GM13977 (cell line): ENCODE measurements around the gene KCNQ2.

ENCODE experiments used
- DNase-seq: peaks from one replicate; pipeline ENCODE4 v3.0.0; 2012; ENCODE audit warnings: low spot score
- CTCF ChIP-seq: IDR thresholded peaks from 2 replicates; pipeline ENCODE4 v1.5.1; 2012; ENCODE audit warnings: mild to moderate bottlenecking, control low read depth; ENCODE audit not compliant: insufficient read depth; ENCODE audit errors: extremely low read depth, missing control alignments
- in situ Hi-C: fragments of 300-500 bp; cut with MboI; formaldehyde crosslinking; loops from one replicate; pipeline ENCODE4 v1.12.0; 2022; ENCODE audit warnings: low sequenced_read_pairs, low pct_unique_long_range_greater_than_20kb, mixed read lengths, inconsistent platforms; ENCODE audit not compliant: unreplicated experiment

Gene KCNQ2

DNA sequence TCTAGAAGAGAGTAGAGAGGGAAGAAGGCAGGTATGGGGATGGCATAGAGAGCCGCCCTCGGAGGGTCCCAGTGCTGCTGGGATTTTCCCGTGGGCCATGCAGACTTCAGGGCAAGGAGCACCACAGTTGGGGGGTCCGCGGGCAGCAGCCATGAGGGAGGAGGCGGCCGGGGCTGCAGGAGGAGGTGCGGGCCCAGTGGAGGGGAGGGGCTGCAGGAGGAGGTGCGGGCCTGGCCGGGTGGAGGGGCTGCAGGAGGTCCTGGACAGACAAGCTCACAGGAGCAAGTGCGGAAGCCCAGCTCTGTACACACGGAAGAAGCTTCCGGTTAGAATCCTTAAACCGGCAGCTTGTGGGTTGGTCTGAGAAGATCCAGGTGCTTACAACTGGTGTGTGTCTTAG lies 76.7 kb downstream of the KCNQ2 start:
- DNase-seq = no peak
- in situ Hi-C loops = no loop called here
- no peak for TF ChIP-seq CTCF

GRCh38 chr20:63394920-63395455 lies 77.5 kb downstream of the KCNQ2 start:
- DNase-seq = no peak
- TF ChIP-seq CTCF = no peak
- in situ Hi-C loops = no loop called here

DNA sequence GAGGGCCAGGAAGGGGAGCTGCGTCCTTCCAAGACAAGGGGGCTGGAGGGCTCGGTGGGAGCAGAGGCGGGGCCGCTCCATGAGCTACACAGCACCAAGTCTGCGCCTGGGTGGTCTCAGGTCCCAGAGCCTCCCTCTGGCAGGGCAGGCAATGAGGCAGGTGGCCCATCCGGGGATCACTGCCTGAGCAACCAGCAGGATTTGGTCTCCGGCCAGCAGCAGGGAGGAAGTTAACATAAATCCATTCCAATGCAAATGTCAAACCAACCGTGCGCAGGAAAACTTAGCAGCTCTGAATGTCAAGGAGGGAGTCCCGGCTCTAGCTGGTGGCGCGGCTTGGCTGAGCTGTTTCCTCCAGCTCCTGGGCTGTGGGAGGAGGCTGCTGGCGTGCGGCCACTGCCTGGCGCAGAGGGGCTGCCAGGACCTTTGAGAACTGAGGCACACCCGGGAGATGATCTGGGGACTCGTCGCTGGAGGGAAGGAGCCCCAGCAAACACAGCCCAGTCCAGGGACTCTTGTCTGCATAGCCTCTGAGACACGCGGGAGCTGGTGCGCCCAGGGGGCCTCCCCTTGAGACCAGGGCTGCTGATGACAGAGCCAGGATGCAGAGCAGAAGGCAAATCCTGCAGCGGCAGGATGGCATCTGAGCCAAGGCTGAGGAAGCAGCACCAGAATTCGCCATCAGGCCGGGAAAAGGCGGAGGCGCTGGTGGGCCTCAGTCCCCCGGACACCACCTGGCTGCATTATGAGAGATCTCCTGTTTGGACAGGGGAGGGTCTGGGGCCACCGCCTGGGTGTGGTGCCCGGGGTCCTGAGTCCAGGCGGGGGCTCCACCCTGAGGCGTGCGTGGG lies 78.2 kb downstream of the KCNQ2 start:
- in situ Hi-C loops = no loop called here
- no peak for DNase-seq
- TF ChIP-seq CTCF = no peak

DNA sequence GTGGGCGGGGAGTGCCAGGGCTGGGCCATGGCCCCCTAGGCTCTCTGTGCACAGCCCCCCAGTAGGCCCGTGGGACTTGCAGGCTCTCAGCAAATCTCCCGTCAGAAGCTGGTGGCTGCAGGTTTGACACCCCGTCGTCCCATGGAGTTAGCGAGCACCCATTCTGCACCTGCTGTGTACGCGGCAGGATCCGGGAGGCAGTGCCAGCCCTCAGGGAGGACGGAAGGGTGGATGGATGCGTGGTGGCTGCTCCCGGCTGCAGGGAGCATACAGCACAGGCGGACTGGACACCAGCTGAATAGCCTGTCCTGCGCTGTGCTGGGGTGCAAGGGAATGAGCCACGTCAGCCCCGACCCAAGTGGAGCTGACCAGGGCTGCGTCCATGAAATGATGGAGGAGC lies 78.9 kb downstream of the KCNQ2 start:
- no peak for TF ChIP-seq CTCF
- no peak for DNase-seq
- in situ Hi-C loops = no loop called here

DNA sequence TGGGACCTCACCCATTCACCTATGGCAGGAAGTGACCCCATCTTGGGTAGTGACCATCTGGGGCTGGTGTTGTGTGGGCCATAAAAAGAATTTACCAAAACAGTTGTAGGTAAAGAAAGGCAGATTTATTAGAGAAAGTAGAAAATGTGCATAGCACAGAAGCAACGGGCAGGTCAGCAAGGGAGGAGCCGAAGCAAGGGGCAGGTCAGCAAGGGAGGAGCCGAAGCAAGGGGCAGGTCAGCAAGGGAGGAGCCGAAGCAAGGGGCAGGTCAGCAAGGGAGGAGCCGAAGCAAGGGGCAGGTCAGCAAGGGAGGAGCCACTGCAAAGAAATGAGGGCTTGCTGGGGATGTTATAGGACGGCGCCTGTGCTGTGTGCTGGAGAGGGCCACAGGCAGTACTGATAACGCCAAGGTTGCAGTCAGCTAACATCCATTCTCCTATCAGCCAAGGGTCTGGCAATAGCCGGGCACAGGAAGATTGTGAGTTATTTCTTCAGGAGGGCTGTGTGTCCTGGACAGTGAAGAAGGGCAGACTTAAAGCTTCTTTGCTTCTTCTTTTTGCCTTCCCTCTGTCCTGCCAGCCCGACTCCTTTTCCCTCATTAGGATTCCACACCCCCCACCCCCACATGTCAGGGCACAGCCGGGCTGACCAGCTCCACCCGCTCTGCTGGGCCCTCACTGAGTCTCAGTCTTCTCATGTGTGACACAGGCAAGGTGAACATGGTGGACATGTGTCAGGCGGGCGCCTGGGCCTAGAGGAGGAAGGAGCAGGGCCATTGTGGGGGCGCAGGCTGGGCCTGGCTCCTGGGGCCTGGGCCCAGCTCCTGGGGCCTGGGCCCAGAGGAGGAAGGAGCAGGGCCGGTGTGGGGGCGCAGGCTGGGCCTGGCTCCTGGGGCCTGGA lies 79.7 kb downstream of the KCNQ2 start:
- DNase-seq = no peak
- no peak for TF ChIP-seq CTCF
- in situ Hi-C loops = no loop called here

GRCh38 chr20:63387917-63388316 lies 84.5 kb downstream of the KCNQ2 start:
- in situ Hi-C loops = no loop called here
- TF ChIP-seq CTCF = no peak
- DNase-seq = no peak
